ENCODE measurements around the gene CCSER1. TPM values are rescaled to one million over a fixed set of nuclear protein-coding genes. Genes with fewer than 3 reads are reported as not detected.

CCSER1 gene
- total and polyA plus RNA-seq, 8 donors: 2.0 to 9.0 (median 4.2) TPM

GRCh38 chr4:90190525-90190924 lies 63.3 kb downstream of the CCSER1 start:
- DNase-seq: no peak

GRCh38 chr4:90198086-90198847 lies 71.1 kb downstream of the CCSER1 start:
- ATAC-seq: no peak
- Histone ChIP-seq H3K36me3 (no peaks in the 10 kb centered on the region), H3K4me3 (no peak overlapping the region), H3K27ac (no peak overlapping the region), H3K27me3 (no peaks in the 10 kb centered on the region), H3K9me3 (peaks cover 0 to under 1% of the 10 kb centered on the region in 2 donors), H3K4me1 (no peaks in the 10 kb centered on the region)
- intact Hi-C loops (cut with DNase I): no loop called here
- no peak for DNase-seq
- TF ChIP-seq CTCF (IDR thresholded peaks at IDR 0.05): no peak

More at GRCh38 chr4:90190525-90190924, 63.3 kb downstream of the CCSER1 start:
- Histone ChIP-seq H3K4me1 (no peaks in the 10 kb centered on the region), H3K27ac (no peak overlapping the region), H3K36me3 (no peaks in the 10 kb centered on the region), H3K4me3 (no peak overlapping the region), H3K9me3 (no peaks in the 10 kb centered on the region), H3K27me3 (no peaks in the 10 kb centered on the region)
- no peak for TF ChIP-seq CTCF (IDR thresholded peaks at IDR 0.05)
- intact Hi-C loops (cut with DNase I): no loop called here
- ATAC-seq: no peak

GRCh38 chr4:90207887-90208454 lies 80.8 kb downstream of the CCSER1 start:
- Histone ChIP-seq H3K27me3 (no peaks in the 10 kb centered on the region), H3K4me1 (peaks cover 0 to 6% of the 10 kb centered on the region in 2 donors), H3K9me3 (peaks cover 0 to 15% of the 10 kb centered on the region in 2 donors), H3K36me3 (no peaks in the 10 kb centered on the region), H3K27ac (no peak overlapping the region), H3K4me3 (no peak overlapping the region)
- intact Hi-C loops (cut with DNase I): no loop called here
- ATAC-seq (no peak), DNase-seq (peak in 1 of 4 donors; percentile 39)
- TF ChIP-seq CTCF (IDR thresholded peaks at IDR 0.05): no peak

GRCh38 chr4:90209922-90210321 lies 82.7 kb downstream of the CCSER1 start:
- intact Hi-C loops (cut with DNase I): no loop called here
- Histone ChIP-seq H3K36me3 (no peaks in the 10 kb centered on the region), H3K27ac (no peak overlapping the region), H3K4me1 (peaks cover 0 to 6% of the 10 kb centered on the region in 2 donors), H3K4me3 (no peak overlapping the region), H3K9me3 (peaks cover 0 to 6% of the 10 kb centered on the region in 2 donors), H3K27me3 (no peaks in the 10 kb centered on the region)
- TF ChIP-seq CTCF (IDR thresholded peaks at IDR 0.05): no peak
- peak; percentile 58 for ATAC-seq
- DNase-seq: peak in 2 of 4 donors; percentile 1 to 11

- peaks cover 0 to 2% of the 10 kb centered on the region in 2 donors for H3K9me3 ChIP-seq
- intact Hi-C loops (cut with DNase I): no loop called here
- no peaks in the 10 kb centered on the region for H3K27me3 ChIP-seq
- TF ChIP-seq CTCF (IDR thresholded peaks at IDR 0.05): no peak
- peaks cover 0 to 6% of the 10 kb centered on the region in 2 donors for H3K4me1 ChIP-seq
- DNase-seq (no peak), ATAC-seq (no peak)
- H3K36me3 ChIP-seq: no peaks in the 10 kb centered on the region
- H3K27ac ChIP-seq: no peak overlapping the region
- H3K4me3 ChIP-seq: no peak overlapping the region
These were observed 84.0 kb downstream of the CCSER1 start for GRCh38 chr4:90211174-90211573.
